ENCODE measurements around the gene ZBTB40.
A peak's percentile ranks its signal among the peaks of the same experiment; 100 is the strongest.

The ZBTB40 gene

GRCh38 chr1:22428672-22429071, 23.0 kb upstream of the ZBTB40 start:
- DNase-seq = peak; percentile 58

GRCh38 chr1:22431965-22432364, 19.7 kb upstream of the ZBTB40 start:
- DNase-seq = no peak

- no peak for DNase-seq
Measured at GRCh38 chr1:22434717-22435116, 16.9 kb upstream of the ZBTB40 start.

- no peak for DNase-seq
Measured at GRCh38 chr1:22436948-22437347, 14.7 kb upstream of the ZBTB40 start.

- DNase-seq = no peak
Measured at GRCh38 chr1:22437573-22437972, 14.1 kb upstream of the ZBTB40 start.

GRCh38 chr1:22440582-22440981, 11.1 kb upstream of the ZBTB40 start:
- DNase-seq = no peak

- DNase-seq = no peak
Measured at GRCh38 chr1:22442212-22442894, 9.3 kb upstream of the ZBTB40 start.

GRCh38 chr1:22443332-22443731, 8.3 kb upstream of the ZBTB40 start:
- DNase-seq = no peak

GRCh38 chr1:22444856-22445255, 6.8 kb upstream of the ZBTB40 start:
- DNase-seq = no peak

- no peak for DNase-seq
Measured at GRCh38 chr1:22447621-22448111, 4.0 kb upstream of the ZBTB40 start.

GRCh38 chr1:22449636-22450035, 2.0 kb upstream of the ZBTB40 start:
- DNase-seq = no peak

- DNase-seq = no peak
Measured at GRCh38 chr1:22450351-22451021, 1.2 kb upstream of the ZBTB40 start.

GRCh38 chr1:22452481-22452957, 868 bp downstream of the ZBTB40 start:
- peak; percentile 54 for DNase-seq

GRCh38 chr1:22453181-22453580, 1.5 kb downstream of the ZBTB40 start:
- no peak for DNase-seq

- no peak for DNase-seq
Measured at GRCh38 chr1:22454476-22455056, 2.9 kb downstream of the ZBTB40 start.

GRCh38 chr1:22457345-22457744, 5.7 kb downstream of the ZBTB40 start:
- DNase-seq = no peak

GRCh38 chr1:22457836-22458235, 6.2 kb downstream of the ZBTB40 start:
- DNase-seq = no peak

GRCh38 chr1:22461100-22461499, 9.4 kb downstream of the ZBTB40 start:
- DNase-seq = no peak

GRCh38 chr1:22461678-22462527, 10.3 kb downstream of the ZBTB40 start:
- no peak for DNase-seq

GRCh38 chr1:22462928-22463327, 11.3 kb downstream of the ZBTB40 start:
- DNase-seq = no peak

GRCh38 chr1:22465015-22465565, 13.4 kb downstream of the ZBTB40 start:
- DNase-seq = no peak

GRCh38 chr1:22465671-22466070, 14.0 kb downstream of the ZBTB40 start:
- DNase-seq = no peak

GRCh38 chr1:22470227-22470626, 18.6 kb downstream of the ZBTB40 start:
- DNase-seq = no peak
